GM21723 (cell line): ENCODE data around the gene ZNF280B.
A peak's percentile ranks its signal among the peaks of the same experiment; 100 is the strongest.
"Not testable (repeated sequence)": the region's sequence is repeated elsewhere in the genome, so short reads cannot be mapped to it uniquely, and the experiment has no call there.

ENCODE experiments used
- ATAC-seq: cut with Tn5 transposase; IDR thresholded peaks from one replicate; pipeline ENCODE4 v1.9.1; 2021; ENCODE audit warnings: mild to moderate bottlenecking, moderate library complexity; ENCODE audit not compliant: unreplicated experiment

Gene ZNF280B

DNA sequence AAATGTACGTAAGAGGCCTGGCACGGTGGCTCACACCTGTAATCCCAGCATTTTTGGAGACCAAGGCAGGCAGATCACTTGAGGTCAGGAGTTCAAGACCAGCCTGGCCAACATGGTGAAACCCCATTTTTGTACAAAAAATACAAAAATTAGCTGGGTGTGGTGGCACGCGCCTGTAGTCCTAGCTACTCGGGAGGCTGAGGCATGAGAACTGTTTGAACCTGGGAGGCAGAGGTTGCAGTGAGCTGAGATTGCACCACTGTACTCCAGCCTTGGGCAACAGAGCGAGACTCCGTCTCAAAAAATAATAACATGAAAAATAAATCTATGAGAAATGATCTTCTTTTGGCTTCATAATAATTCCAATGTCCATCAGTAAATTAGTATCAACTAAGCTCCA is 2.3 kb upstream of the ZNF280B start:
- ATAC-seq = not testable (repeated sequence)

DNA sequence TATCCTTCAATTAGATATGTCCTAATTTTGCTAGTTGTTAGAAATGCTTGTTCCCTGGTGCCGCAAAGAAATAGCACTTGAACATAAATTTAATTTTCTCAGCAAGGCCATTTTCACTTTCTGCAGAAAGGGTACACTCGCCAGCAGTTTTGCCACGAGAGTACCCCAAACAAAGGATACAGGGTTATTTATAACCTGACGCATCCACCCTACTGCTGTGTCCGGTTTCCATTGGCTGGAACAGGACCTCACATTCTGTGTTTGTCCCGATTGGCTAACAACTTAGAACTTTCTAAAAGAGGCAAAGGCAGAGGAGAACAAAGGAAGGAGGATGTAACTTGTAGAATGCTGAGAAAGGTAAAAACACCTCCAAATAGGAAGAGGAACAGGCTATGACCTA is 1.4 kb upstream of the ZNF280B start:
- not testable (repeated sequence) for ATAC-seq

- ATAC-seq = peak; percentile 21
Observed at GRCh38 chr22:22507743-22508273, 734 bp downstream of the ZNF280B start.

DNA sequence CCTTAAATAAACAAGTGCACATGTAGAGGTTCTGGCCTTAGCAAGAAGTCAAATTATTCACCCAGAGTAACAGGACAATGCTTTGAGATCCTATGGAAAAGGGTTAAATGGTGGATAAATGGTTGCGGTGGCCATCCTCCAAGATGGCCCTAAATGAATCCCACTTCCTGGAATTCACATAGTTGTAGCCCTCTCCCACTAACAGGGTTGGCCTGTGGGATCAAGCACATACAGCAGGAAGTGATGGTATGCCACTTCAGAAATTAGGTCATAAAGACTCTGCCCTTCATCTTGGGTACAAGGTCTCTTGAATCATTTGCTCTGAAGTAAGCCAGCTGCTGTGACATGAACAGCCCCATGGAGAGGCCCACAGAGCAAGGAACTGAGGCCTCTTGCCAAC is 1.8 kb downstream of the ZNF280B start:
- no peak for ATAC-seq

GRCh38 chr22:22498267-22498666 is 10.3 kb downstream of the ZNF280B start:
- ATAC-seq = no peak

DNA sequence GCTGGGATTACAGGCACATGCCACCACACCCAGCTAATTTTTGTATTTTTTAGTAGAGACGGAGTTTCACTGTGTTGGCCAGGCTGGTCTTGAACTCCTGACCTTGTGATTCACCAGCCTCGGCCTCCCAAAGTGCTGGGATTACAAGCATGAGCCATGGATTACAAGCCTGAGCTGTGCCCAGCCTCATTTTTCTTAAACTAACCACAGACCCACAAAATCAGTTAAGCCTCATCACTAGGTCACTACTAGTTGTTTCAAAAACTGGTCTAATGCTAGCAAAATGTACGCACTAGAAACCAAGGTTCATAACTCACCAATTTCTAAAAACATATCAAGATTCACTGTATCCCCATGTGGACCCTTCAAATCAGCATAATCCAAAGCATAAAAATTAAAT is 17.0 kb downstream of the ZNF280B start:
- ATAC-seq = not testable (repeated sequence)

- no peak for ATAC-seq
Observed at GRCh38 chr22:22488736-22489135, 19.8 kb downstream of the ZNF280B start.

- no peak for ATAC-seq
Observed at GRCh38 chr22:22487869-22488597, 20.5 kb downstream of the ZNF280B start.

GRCh38 chr22:22487059-22487458 is 21.5 kb downstream of the ZNF280B start:
- no peak for ATAC-seq

GRCh38 chr22:22486132-22486899 is 22.2 kb downstream of the ZNF280B start:
- no peak for ATAC-seq

GRCh38 chr22:22485524-22485923 is 23.0 kb downstream of the ZNF280B start:
- ATAC-seq = no peak

DNA sequence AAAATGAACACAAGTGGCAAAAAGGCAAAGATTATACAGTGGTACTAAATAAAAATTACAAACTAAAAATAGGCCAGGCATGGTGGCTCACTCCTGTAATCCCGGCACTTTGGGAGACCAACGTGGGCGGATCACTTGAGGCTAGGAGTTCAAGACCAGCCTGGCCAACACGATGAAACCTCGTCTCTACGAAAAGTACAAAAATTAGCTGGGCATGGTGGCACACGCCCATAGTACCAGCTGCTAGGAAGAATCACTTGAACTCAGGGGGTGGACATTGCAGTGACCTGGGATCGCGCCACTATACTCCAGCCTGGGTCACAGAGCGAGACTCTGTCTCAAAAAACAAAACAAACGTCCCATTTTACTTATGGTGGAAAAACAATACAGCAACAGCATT is 24.5 kb downstream of the ZNF280B start:
- ATAC-seq = no peak

GRCh38 chr22:22480940-22481339 is 27.6 kb downstream of the ZNF280B start:
- ATAC-seq = no peak

DNA sequence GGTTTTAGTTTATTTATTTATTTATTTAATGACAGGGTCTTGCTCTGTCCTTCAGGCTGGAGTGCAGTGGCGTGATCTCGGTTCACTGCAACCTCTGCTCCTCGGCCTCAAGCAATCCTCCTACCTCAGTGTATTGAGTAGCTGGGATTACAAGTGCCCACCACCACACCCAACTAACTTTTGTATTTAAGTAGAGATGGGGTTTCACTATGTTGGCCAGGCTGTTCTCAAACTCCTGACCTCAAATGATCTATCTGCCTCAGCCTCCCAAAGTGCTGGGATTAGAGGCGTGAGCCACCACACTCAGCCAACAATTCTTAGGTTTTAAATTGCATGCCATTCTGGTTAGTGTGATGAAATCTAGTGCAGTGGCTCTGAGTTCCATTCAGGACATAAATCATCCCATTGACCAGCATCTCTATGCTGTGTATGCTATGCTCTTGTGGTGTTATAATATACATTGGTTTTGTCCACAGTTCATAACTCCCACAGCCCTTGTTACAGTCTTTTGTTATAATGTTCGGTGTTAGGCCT is 28.5 kb downstream of the ZNF280B start:
- no peak for ATAC-seq

GRCh38 chr22:22479116-22479515 is 29.4 kb downstream of the ZNF280B start:
- no peak for ATAC-seq

- no peak for ATAC-seq
Observed at GRCh38 chr22:22478470-22478869, 30.1 kb downstream of the ZNF280B start.

DNA sequence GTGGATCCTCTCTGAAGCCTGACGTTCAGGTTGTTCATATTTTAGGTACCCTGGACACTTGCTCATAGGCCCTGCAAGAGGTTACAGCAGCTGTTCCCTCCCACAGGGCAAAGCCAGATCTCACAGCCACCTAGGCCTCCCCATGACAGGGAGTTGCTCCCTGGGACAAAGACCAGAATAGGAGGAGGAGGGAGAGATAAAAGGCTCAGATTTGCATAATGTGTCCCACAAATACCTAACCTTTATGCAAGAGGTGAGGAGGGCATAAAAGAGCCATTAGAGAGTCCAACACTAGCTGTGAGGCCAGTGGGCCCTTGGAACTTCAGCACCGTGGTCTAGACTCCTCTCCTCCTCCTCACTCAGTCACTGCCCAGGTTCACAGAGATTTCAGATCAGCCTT is 33.8 kb downstream of the ZNF280B start:
- ATAC-seq = no peak

GRCh38 chr22:22471104-22471503 is 37.4 kb downstream of the ZNF280B start:
- not testable (repeated sequence) for ATAC-seq

GRCh38 chr22:22469527-22469926 is 39.0 kb downstream of the ZNF280B start:
- no peak for ATAC-seq

GRCh38 chr22:22468794-22469469 is 39.6 kb downstream of the ZNF280B start:
- not testable (repeated sequence) for ATAC-seq

DNA sequence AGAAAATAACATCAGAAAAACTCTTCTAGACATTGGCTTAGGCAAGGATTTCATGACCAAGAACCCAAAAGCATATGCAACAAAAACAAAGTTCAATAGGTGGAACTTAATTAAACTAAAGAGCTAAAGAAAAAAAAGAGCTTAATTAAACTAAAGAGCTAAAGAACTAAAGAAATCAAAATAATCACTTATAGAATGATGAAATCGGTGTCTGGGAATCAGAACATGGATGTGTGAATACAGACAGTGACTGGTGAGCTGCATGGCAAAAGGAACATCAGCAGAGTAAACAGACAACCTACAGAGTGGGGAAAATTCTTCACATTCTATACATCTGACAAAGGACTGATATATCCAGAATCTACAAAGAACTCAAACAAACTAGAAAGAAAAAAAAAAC is 41.4 kb downstream of the ZNF280B start:
- no peak for ATAC-seq
